Suprapubic skin (tissue), 3 donors: ENCODE measurements around the gene SFTPA1.

Experiments
- CTCF ChIP-seq, 2 donors: fragments of 200-600 bp in 1 of 2; fragments of 450-650 bp in 1 of 2; sonication (generic) in 1 of 2; IDR thresholded peaks; one replicate each; pipeline ENCODE4 v1.5.1; 2016 to 2019; ENCODE audit warnings: antibody characterized with exemption in 2 of 2, mild to moderate bottlenecking in 1 of 2, moderate library complexity in 1 of 2
- EP300 ChIP-seq: sonication (generic); formaldehyde crosslinking; IDR thresholded peaks from one replicate; pipeline ENCODE4 v1.6.1; 2017; ENCODE audit warnings: antibody characterized with exemption
- POLR2A ChIP-seq, 2 donors: fragments of 450-650 bp; IDR thresholded peaks; one replicate each; pipeline ENCODE4 v1.6.1; 2017; ENCODE audit warnings: antibody characterized with exemption in 2 of 2, mild to moderate bottlenecking in 2 of 2, moderate library complexity in 2 of 2

- no peak for TF ChIP-seq CTCF (IDR thresholded peaks at IDR 0.05)
- no peak for TF ChIP-seq POLR2A (IDR thresholded peaks at IDR 0.05)
- no peak for TF ChIP-seq EP300
These were observed 5.4 kb upstream of the SFTPA1 start for GRCh38 chr10:79605308-79605707.
